H1 (cell line): ENCODE measurements around the gene SLC24A4. TPM values are rescaled to one million over a fixed set of nuclear protein-coding genes. Genes with fewer than 3 reads are reported as not detected.

Experiments used
- CTCF ChIA-PET: fragments of 300-600 bp; sonication (Branson Sonifier 250); formaldehyde crosslinking; loops from one replicate; lab custom pipeline; 2021; ENCODE audit not compliant: partially characterized antibody; lab: Charles Lee
- POLR2A ChIA-PET: fragments of 300-600 bp; sonication (Branson Sonifier 250); formaldehyde crosslinking; loops from one replicate; lab custom pipeline; 2021; ENCODE audit warnings: inconsistent platforms; ENCODE audit not compliant: partially characterized antibody; lab: Charles Lee
- DNase-seq, 2 experiments: peaks; one replicate each; pipeline versions ENCODE4 v3.0.0 to v3.0.0-alpha.2; 2010 to 2022; ENCODE audit warnings: low spot score in 2 of 2, low read depth in 1 of 2, mixed read lengths in 1 of 2
- FAIRE-seq: peaks from 2 replicates; lab custom pipeline; 2011; peaks lifted over from hg19 to GRCh38; lab: Jason Lieb, UNC
- H2AFZ ChIP-seq: 2 replicates; pipeline ENCODE4 v1.8.1; 2012; ENCODE audit warnings: low read length, inconsistent platforms
- H2AK5ac ChIP-seq: 2 replicates; pipeline ENCODE4 v1.6.1; 2013; ENCODE audit warnings: low read depth, low read length
- H2BK120ac ChIP-seq: replicated peaks from 2 replicates; pipeline ENCODE3; 2013; ENCODE audit warnings: low read depth, low read length, inconsistent platforms
- H2BK12ac ChIP-seq: 2 replicates; pipeline ENCODE4 v1.6.1; 2013; ENCODE audit warnings: low read depth, low read length
- H2BK15ac ChIP-seq: 2 replicates; pipeline ENCODE4 v1.6.1; 2013; ENCODE audit warnings: low read length
- H2BK20ac ChIP-seq: 2 replicates; pipeline ENCODE4 v1.6.1; 2013; ENCODE audit warnings: low read length
- H2BK5ac ChIP-seq: 2 replicates; pipeline ENCODE4 v1.6.1; 2013; ENCODE audit warnings: low read depth, low read length
- H3K14ac ChIP-seq: 2 replicates; pipeline ENCODE4 v1.6.1; 2013; ENCODE audit warnings: inconsistent platforms; ENCODE audit not compliant: insufficient read length
- H3K18ac ChIP-seq: 2 replicates; pipeline ENCODE4 v1.6.1; 2013; ENCODE audit warnings: low read length; ENCODE audit errors: extremely low read depth
- H3K23ac ChIP-seq: 2 replicates; pipeline ENCODE4 v1.6.1; 2013; ENCODE audit warnings: inconsistent platforms; ENCODE audit not compliant: insufficient read length
- H3K23me2 ChIP-seq: 2 replicates; pipeline ENCODE4 v1.6.1; 2013; ENCODE audit warnings: low read depth, low read length
- H3K27ac ChIP-seq: 2 replicates; pipeline ENCODE4 v1.6.1; 2011; ENCODE audit warnings: low read depth, low read length, inconsistent platforms
- H3K27me3 ChIP-seq, 4 experiments: replicated peaks in 1 of 4; 1 replicate in 1 of 4; 2 replicates in 3 of 4; pipeline versions ENCODE4 v1.6.1 to v1.8.1; 2011 to 2013; ENCODE audit warnings: low read length in 3 of 4, mild to moderate bottlenecking in 3 of 4, inconsistent platforms in 2 of 4, mixed read lengths in 2 of 4, moderate library complexity in 1 of 4; ENCODE audit not compliant: control insufficient read depth in 3 of 4, insufficient read depth in 3 of 4; ENCODE audit errors: extremely low read depth in 1 of 4
- H3K36me3 ChIP-seq, 4 experiments: 2 replicates each; pipeline versions ENCODE4 v1.6.1 to v1.8.1; 2011 to 2013; ENCODE audit warnings: mild to moderate bottlenecking in 4 of 4, low read length in 3 of 4, moderate library complexity in 2 of 4, control low read depth in 1 of 4, inconsistent platforms in 1 of 4; ENCODE audit not compliant: insufficient read depth in 4 of 4, control insufficient read depth in 2 of 4
- H3K4ac ChIP-seq: replicated peaks from 2 replicates; pipeline ENCODE3; 2013; ENCODE audit warnings: low read length, low read depth, mixed read lengths, inconsistent platforms; ENCODE audit not compliant: insufficient read length
- H3K4me1 ChIP-seq, 4 experiments: replicated peaks in 1 of 4; 1 replicate in 1 of 4; 2 replicates in 3 of 4; pipeline versions ENCODE4 v1.6.1 to v1.8.1; 2011 to 2013; ENCODE audit warnings: low read length in 3 of 4, inconsistent platforms in 2 of 4, mixed read lengths in 1 of 4; ENCODE audit not compliant: insufficient read depth in 4 of 4, control insufficient read depth in 3 of 4
- H3K4me2 ChIP-seq, 2 experiments: 2 replicates each; pipeline versions ENCODE4 v1.6.1 to v1.8.1; 2011 to 2013; ENCODE audit warnings: low read depth in 2 of 2, low read length in 2 of 2, control low read depth in 1 of 2, inconsistent platforms in 1 of 2, mild to moderate bottlenecking in 1 of 2; ENCODE audit not compliant: insufficient read depth in 1 of 2
- H3K4me3 ChIP-seq, 4 experiments: fragments of 200-600, 300-600 bp in 1 of 4; sonication (generic), shearing (Covaris generic), sonication (Bioruptor Twin) in 1 of 4; 2 replicates each; pipeline versions ENCODE4 v1.5.1 to v1.8.1; 2011 to 2016; ENCODE audit warnings: low read length in 4 of 4, low read depth in 3 of 4, control low read depth in 2 of 4, inconsistent platforms in 2 of 4, mild to moderate bottlenecking in 2 of 4, mixed read lengths in 1 of 4, moderate library complexity in 1 of 4; ENCODE audit not compliant: insufficient read depth in 2 of 4; ENCODE audit errors: extremely low read depth in 1 of 4
- H3K56ac ChIP-seq: replicated peaks from 2 replicates; pipeline ENCODE3; 2013; ENCODE audit warnings: low read depth, mild to moderate bottlenecking, mixed read lengths, low read length, inconsistent platforms; ENCODE audit not compliant: insufficient read length
- H3K79me1 ChIP-seq: 2 replicates; pipeline ENCODE4 v1.6.1; 2013; ENCODE audit warnings: low read depth, low read length, control low read depth
- H3K79me2 ChIP-seq, 2 experiments: 2 replicates each; pipeline versions ENCODE4 v1.6.1 to v1.8.1; 2012 to 2013; ENCODE audit warnings: low read length in 2 of 2, mild to moderate bottlenecking in 2 of 2, inconsistent platforms in 1 of 2; ENCODE audit not compliant: insufficient read depth in 2 of 2, control insufficient read depth in 1 of 2
- H3K9ac ChIP-seq, 4 experiments: replicated peaks in 1 of 4; 1 replicate in 1 of 4; 2 replicates in 3 of 4; pipeline versions ENCODE4 v1.6.1 to v1.8.1; 2011 to 2013; ENCODE audit warnings: low read depth in 3 of 4, low read length in 3 of 4, control low read depth in 2 of 4, mild to moderate bottlenecking in 2 of 4, moderate library complexity in 2 of 4, inconsistent platforms in 1 of 4; ENCODE audit errors: extremely low read depth in 1 of 4
- H3K9me3 ChIP-seq, 2 experiments: 2 replicates each; pipeline versions ENCODE4 v1.6.1 to v1.8.1; 2012 to 2013; ENCODE audit warnings: mild to moderate bottlenecking in 2 of 2, moderate library complexity in 2 of 2, control low read depth in 1 of 2, inconsistent platforms in 1 of 2, low read depth in 1 of 2, low read length in 1 of 2, mixed read lengths in 1 of 2; ENCODE audit not compliant: insufficient read depth in 2 of 2
- H4K20me1 ChIP-seq, 2 experiments: replicated peaks in 1 of 2; 2 replicates each; pipeline versions ENCODE3 to v1.8.1; 2011 to 2013; ENCODE audit warnings: inconsistent platforms in 2 of 2, low read length in 2 of 2, mild to moderate bottlenecking in 1 of 2; ENCODE audit not compliant: insufficient read depth in 2 of 2, control insufficient read depth in 1 of 2
- H4K5ac ChIP-seq: 2 replicates; pipeline ENCODE4 v1.6.1; 2013; ENCODE audit warnings: low read length, low read depth, mixed read lengths, inconsistent platforms; ENCODE audit not compliant: insufficient read length
- H4K8ac ChIP-seq: 2 replicates; pipeline ENCODE4 v1.8.0; 2013; ENCODE audit warnings: mild to moderate bottlenecking, moderate library complexity, low read length, inconsistent platforms; ENCODE audit not compliant: insufficient read depth; ENCODE audit errors: extremely low read depth
- H4K91ac ChIP-seq: replicated peaks from 2 replicates; pipeline ENCODE3; 2013; ENCODE audit warnings: low read length, mixed read lengths, inconsistent platforms; ENCODE audit not compliant: insufficient read length
- ATF2 ChIP-seq: IDR thresholded peaks from 2 replicates; pipeline ENCODE4 v1.6.1; 2012; ENCODE audit warnings: low read length, inconsistent platforms
- BCL11A ChIP-seq, 2 experiments: IDR thresholded peaks; one replicate each; pipeline ENCODE4 v1.6.1; 2011; ENCODE audit warnings: low read depth in 2 of 2, low read length in 2 of 2, mild to moderate bottlenecking in 2 of 2
- CBX8 ChIP-seq: fragments of 300-800, 300-1000 bp; sonication (generic); IDR thresholded peaks from 2 replicates; pipeline ENCODE4 v1.7.1; 2016; ENCODE audit warnings: low read depth, low read length, borderline replicate concordance
- EGR1 ChIP-seq: IDR thresholded peaks from 2 replicates; pipeline ENCODE4 v1.6.1; 2011; ENCODE audit warnings: low read depth, low read length, borderline replicate concordance
- HDAC2 ChIP-seq, 2 experiments: fragments of 300-600 bp in 1 of 2; sonication (generic) in 1 of 2; IDR thresholded peaks; 2 replicates each; pipeline ENCODE4 v1.6.1; 2011 to 2012; ENCODE audit warnings: low read depth in 2 of 2, low read length in 2 of 2, mild to moderate bottlenecking in 2 of 2, moderate library complexity in 2 of 2, borderline replicate concordance in 1 of 2, inconsistent platforms in 1 of 2
- KDM1A ChIP-seq: fragments of 200-600, 300-600 bp; sonication (generic); IDR thresholded peaks from 2 replicates; pipeline ENCODE4 v1.7.1; 2016; ENCODE audit warnings: mild to moderate bottlenecking, low read length, borderline replicate concordance
- NRF1 ChIP-seq: IDR thresholded peaks from 2 replicates; pipeline ENCODE4 v1.6.1; 2011; ENCODE audit warnings: mild to moderate bottlenecking, low read depth, low read length, improper control_type of control experiment
- POLR2A ChIP-seq, 2 experiments: IDR thresholded peaks; 1 replicate in 1 of 2; 2 replicates in 1 of 2; pipeline ENCODE4 v1.6.1; 2011; ENCODE audit warnings: low read depth in 2 of 2, low read length in 2 of 2, mild to moderate bottlenecking in 2 of 2; ENCODE audit errors: control extremely low read depth in 1 of 2
- RNF2 ChIP-seq: fragments of 200-900, 300-1000 bp; sonication (generic); IDR thresholded peaks from 2 replicates; pipeline ENCODE4 v1.7.1; 2016; ENCODE audit warnings: borderline replicate concordance, low read depth, mild to moderate bottlenecking, antibody characterized with exemption, low read length; ENCODE audit not compliant: poor library complexity, severe bottlenecking; ENCODE audit errors: missing control alignments
- RXRA ChIP-seq: IDR thresholded peaks from 2 replicates; pipeline ENCODE4 v1.6.1; 2011; ENCODE audit warnings: low read depth, mild to moderate bottlenecking, low read length, moderate library complexity; ENCODE audit not compliant: insufficient read depth
- TEAD4 ChIP-seq: IDR thresholded peaks from 2 replicates; pipeline ENCODE4 v1.6.1; 2012; ENCODE audit warnings: low read depth, low read length, inconsistent platforms, mixed read lengths
- WGBS, 2 experiments: shearing (Covaris generic) in 1 of 2; methylation state at CpG; one replicate each; pipeline versions ENCODE4 v1.1.6 to v1.1.7; 2013 to 2015; ENCODE audit warnings: low lambda C conversion rate in 2 of 2, mixed read lengths in 2 of 2, inconsistent platforms in 1 of 2, low coverage in 1 of 2, missing lambda C conversion rate in 1 of 2; ENCODE audit not compliant: insufficient replicate concordance in 2 of 2, insufficient coverage in 1 of 2, insufficient read length in 1 of 2; ENCODE audit errors: extremely low coverage in 1 of 2, missing lambda C conversion rate in 1 of 2; 5-methylcytosine and 5-hydroxymethylcytosine counted together
- polyA plus RNA-seq, 7 experiments: library from polyadenylated mRNA; depleted of rRNA in 3 of 7; stranded (reverse) in 5 of 7; unstranded in 2 of 7; fragments of >200 nt in 5 of 7; fragments of 200-250 nt in 2 of 7; gene quantifications; 1 replicate in 5 of 7; 2 replicates in 1 of 7; 4 replicates in 1 of 7; pipeline versions ENCODE4 v1.2.1 to v1.2.3, GENCODE V29; 2011 to 2013; ENCODE audit warnings: missing spikeins in 2 of 7, mixed read lengths in 2 of 7
- total RNA-seq: library from RNA; stranded (reverse); fragmentation: NEBNext Ultra II Directional; extraction: Animal tissue kit (Norgen Biotek cat#: 25700); gene quantifications from 2 replicates; pipeline ENCODE4 v1.2.1, GENCODE V29; 2021

The SLC24A4 gene
- total and polyA plus RNA-seq, 2 of the 8 experiments (the other 6 are each of a cell fraction or from before 2014, with no cell fraction given): 0.27 to 0.89 TPM

GRCh38 chr14:92440345-92441003 is 117.5 kb downstream of the SLC24A4 start:
- Histone ChIP-seq H3K9ac (no peak overlapping the region), H3K4ac (no peak overlapping the region), H2BK5ac (no peak overlapping the region), H4K5ac (no peak overlapping the region), H4K91ac (no peak overlapping the region), H3K9me3 (peaks cover 0 to 2% of the 10 kb centered on the region in 2 experiments; a peak in 2 of 4 replicates), H2AK5ac (no peak overlapping the region), H3K14ac (no peak overlapping the region), H3K4me1 (no peaks in the 10 kb centered on the region), H3K79me2 (no peaks in the 10 kb centered on the region), H3K23ac (no peak overlapping the region), H3K27ac (no peak overlapping the region), H3K23me2 (peaks cover 2% of the 10 kb centered on the region; the same call in 1 of the 2 replicates), H2BK120ac (no peak overlapping the region), H3K79me1 (no peaks in the 10 kb centered on the region), H2BK15ac (no peak overlapping the region), H4K8ac (no peak overlapping the region), H4K20me1 (peaks cover 0 to 2% of the 10 kb centered on the region in 2 experiments), H3K56ac (no peak overlapping the region), H3K4me3 (no peak overlapping the region), H2AFZ (no peak overlapping the region), H3K27me3 (no peaks in the 10 kb centered on the region), H2BK20ac (no peak overlapping the region), H3K36me3 (no peaks in the 10 kb centered on the region), H3K18ac (no peak overlapping the region), H2BK12ac (no peak overlapping the region), H3K4me2 (no peak overlapping the region)
- no peak for DNase-seq
- no peak for FAIRE-seq
- CTCF ChIA-PET: interaction anchor here (0.6 to 1.3 kb wide), 3 partner anchors 19 to 249 kb away, joined by 3 read pairs; no protein-coding TSS in a partner anchor
- POLR2A ChIA-PET: no interaction called here
- 90% methylated on average over 7 of the region's 7 CpGs; no CpG with 5 or more reads in 1 of the 2 experiments for WGBS, 2 experiments
- TF ChIP-seq HDAC2 (IDR thresholded peaks at IDR 0.05; ENCODE audit: borderline replicate concordance in 1 of 2, low read depth in 2 of 2, low read length in 2 of 2) (no peak), RNF2 (no peak), TEAD4 (no peak), ATF2 (no peak), RXRA (no peak), CBX8 (no peak), NRF1 (no peak), KDM1A (no peak), POLR2A (IDR thresholded peaks at IDR 0.05; ENCODE audit: control extremely low read depth in 1 of 2, low read depth in 2 of 2, low read length in 2 of 2) (no peak), BCL11A (IDR thresholded peaks at IDR 0.05; ENCODE audit: low read depth in 2 of 2, low read length in 2 of 2) (no peak), EGR1 (no peak)
